ENCODE results near the gene ANKRA2.

The ANKRA2 gene

GRCh38 chr5:73591698-73592501, 26.5 kb upstream of the ANKRA2 start:
- Histone ChIP-seq H3K4me1 (ENCODE audit: control insufficient read depth, insufficient read depth, low read length) (no peaks in the 10 kb centered on the region), H3K27me3 (ENCODE audit: control insufficient read depth, insufficient read depth, low read length) (no peaks in the 10 kb centered on the region), H3K36me3 (ENCODE audit: control insufficient read depth, insufficient read depth, low read length) (no peaks in the 10 kb centered on the region), H3K4me3 (ENCODE audit: low read depth, low read length) (no peak overlapping the region), H3K9ac (ENCODE audit: low read length) (no peak overlapping the region), H3K9me3 (ENCODE audit: control insufficient read depth, insufficient read depth, low read depth, low read length) (no peaks in the 10 kb centered on the region), H3K27ac (ENCODE audit: low read depth, low read length) (no peak overlapping the region)

GRCh38 chr5:73591102-73591695, 25.8 kb upstream of the ANKRA2 start:
- H3K27ac ChIP-seq (ENCODE audit: low read depth, low read length) = no peak overlapping the region
- H3K4me3 ChIP-seq (ENCODE audit: low read depth, low read length) = no peak overlapping the region
- H3K9me3 ChIP-seq (ENCODE audit: control insufficient read depth, insufficient read depth, low read depth, low read length) = no peaks in the 10 kb centered on the region

GRCh38 chr5:73587923-73588322, 22.5 kb upstream of the ANKRA2 start:
- Histone ChIP-seq H3K9ac (ENCODE audit: low read length) (no peak overlapping the region), H3K27me3 (ENCODE audit: control insufficient read depth, insufficient read depth, low read length) (no peaks in the 10 kb centered on the region), H3K27ac (ENCODE audit: low read depth, low read length) (no peak overlapping the region), H3K9me3 (ENCODE audit: control insufficient read depth, insufficient read depth, low read depth, low read length) (no peaks in the 10 kb centered on the region), H3K4me1 (ENCODE audit: control insufficient read depth, insufficient read depth, low read length) (no peaks in the 10 kb centered on the region), H3K4me3 (ENCODE audit: low read depth, low read length) (no peak overlapping the region), H3K36me3 (ENCODE audit: control insufficient read depth, insufficient read depth, low read length) (no peaks in the 10 kb centered on the region)

More at GRCh38 chr5:73591102-73591695, 25.8 kb upstream of the ANKRA2 start:
- H3K9ac ChIP-seq (ENCODE audit: low read length) = no peak overlapping the region
- H3K36me3 ChIP-seq (ENCODE audit: control insufficient read depth, insufficient read depth, low read length) = no peaks in the 10 kb centered on the region
- H3K27me3 ChIP-seq (ENCODE audit: control insufficient read depth, insufficient read depth, low read length) = no peaks in the 10 kb centered on the region
- no peaks in the 10 kb centered on the region for H3K4me1 ChIP-seq (ENCODE audit: control insufficient read depth, insufficient read depth, low read length)

GRCh38 chr5:73582285-73583145, 17.1 kb upstream of the ANKRA2 start:
- Histone ChIP-seq H3K9me3 (ENCODE audit: control insufficient read depth, insufficient read depth, low read depth, low read length) (no peaks in the 10 kb centered on the region), H3K27ac (ENCODE audit: low read depth, low read length) (no peak overlapping the region), H3K4me3 (ENCODE audit: low read depth, low read length) (no peak overlapping the region), H3K27me3 (ENCODE audit: control insufficient read depth, insufficient read depth, low read length) (no peaks in the 10 kb centered on the region), H3K9ac (ENCODE audit: low read length) (no peak overlapping the region), H3K36me3 (ENCODE audit: control insufficient read depth, insufficient read depth, low read length) (peaks cover 40% of the 10 kb centered on the region), H3K4me1 (ENCODE audit: control insufficient read depth, insufficient read depth, low read length) (no peaks in the 10 kb centered on the region)

GRCh38 chr5:73565969-73566547, 619 bp upstream of the ANKRA2 start:
- peak overlapping the region; percentile 83 for H3K9ac ChIP-seq (ENCODE audit: low read length)
- H3K4me3 ChIP-seq (ENCODE audit: low read depth, low read length) = peak overlapping the region; percentile 90
- no peaks in the 10 kb centered on the region for H3K9me3 ChIP-seq (ENCODE audit: control insufficient read depth, insufficient read depth, low read depth, low read length)
- H3K27me3 ChIP-seq (ENCODE audit: control insufficient read depth, insufficient read depth, low read length) = no peaks in the 10 kb centered on the region
- peak overlapping the region; percentile 41; the same call in 1 of the 2 replicates for H3K27ac ChIP-seq (ENCODE audit: low read depth, low read length)
- peaks cover 30% of the 10 kb centered on the region for H3K36me3 ChIP-seq (ENCODE audit: control insufficient read depth, insufficient read depth, low read length)
- peaks cover 7% of the 10 kb centered on the region; the same call in 1 of the 2 replicates for H3K4me1 ChIP-seq (ENCODE audit: control insufficient read depth, insufficient read depth, low read length)

- Histone ChIP-seq H3K9ac (ENCODE audit: low read length) (peak overlapping the region; percentile 83), H3K36me3 (ENCODE audit: control insufficient read depth, insufficient read depth, low read length) (peaks cover 28% of the 10 kb centered on the region), H3K4me3 (ENCODE audit: low read depth, low read length) (peak overlapping the region; percentile 90), H3K27me3 (ENCODE audit: control insufficient read depth, insufficient read depth, low read length) (no peaks in the 10 kb centered on the region), H3K9me3 (ENCODE audit: control insufficient read depth, insufficient read depth, low read depth, low read length) (no peaks in the 10 kb centered on the region), H3K27ac (ENCODE audit: low read depth, low read length) (peak overlapping the region; percentile 3; the same call in 1 of the 2 replicates), H3K4me1 (ENCODE audit: control insufficient read depth, insufficient read depth, low read length) (peaks cover 7% of the 10 kb centered on the region; the same call in 1 of the 2 replicates)
Observed at GRCh38 chr5:73564675-73565074, 764 bp downstream of the ANKRA2 start.

- Histone ChIP-seq H3K9ac (ENCODE audit: low read length) (peak overlapping the region; percentile 83), H3K27me3 (ENCODE audit: control insufficient read depth, insufficient read depth, low read length) (no peaks in the 10 kb centered on the region), H3K4me3 (ENCODE audit: low read depth, low read length) (peak overlapping the region; percentile 90), H3K9me3 (ENCODE audit: control insufficient read depth, insufficient read depth, low read depth, low read length) (no peaks in the 10 kb centered on the region), H3K4me1 (ENCODE audit: control insufficient read depth, insufficient read depth, low read length) (peaks cover 7% of the 10 kb centered on the region; the same call in 1 of the 2 replicates), H3K27ac (ENCODE audit: low read depth, low read length) (no peak overlapping the region), H3K36me3 (ENCODE audit: control insufficient read depth, insufficient read depth, low read length) (peaks cover 27% of the 10 kb centered on the region)
Observed at GRCh38 chr5:73564018-73564417, 1.4 kb downstream of the ANKRA2 start.

GRCh38 chr5:73558950-73559349, 6.5 kb downstream of the ANKRA2 start:
- H3K4me3 ChIP-seq (ENCODE audit: low read depth, low read length) = no peak overlapping the region
- H3K9ac ChIP-seq (ENCODE audit: low read length) = no peak overlapping the region
- H3K27ac ChIP-seq (ENCODE audit: low read depth, low read length) = no peak overlapping the region
- no peaks in the 10 kb centered on the region for H3K9me3 ChIP-seq (ENCODE audit: control insufficient read depth, insufficient read depth, low read depth, low read length)
- H3K27me3 ChIP-seq (ENCODE audit: control insufficient read depth, insufficient read depth, low read length) = no peaks in the 10 kb centered on the region
- H3K36me3 ChIP-seq (ENCODE audit: control insufficient read depth, insufficient read depth, low read length) = peaks cover 38% of the 10 kb centered on the region
- H3K4me1 ChIP-seq (ENCODE audit: control insufficient read depth, insufficient read depth, low read length) = peaks cover under 1% of the 10 kb centered on the region; the same call in 1 of the 2 replicates

- Histone ChIP-seq H3K36me3 (ENCODE audit: control insufficient read depth, insufficient read depth, low read length) (peaks cover 21% of the 10 kb centered on the region), H3K9me3 (ENCODE audit: control insufficient read depth, insufficient read depth, low read depth, low read length) (no peaks in the 10 kb centered on the region), H3K4me1 (ENCODE audit: control insufficient read depth, insufficient read depth, low read length) (no peaks in the 10 kb centered on the region), H3K27ac (ENCODE audit: low read depth, low read length) (no peak overlapping the region), H3K9ac (ENCODE audit: low read length) (no peak overlapping the region), H3K4me3 (ENCODE audit: low read depth, low read length) (no peak overlapping the region), H3K27me3 (ENCODE audit: control insufficient read depth, insufficient read depth, low read length) (no peaks in the 10 kb centered on the region)
Observed at GRCh38 chr5:73552642-73553041, 12.8 kb downstream of the ANKRA2 start.

GRCh38 chr5:73550016-73550415, 15.4 kb downstream of the ANKRA2 start:
- H3K4me3 ChIP-seq (ENCODE audit: low read depth, low read length) = no peak overlapping the region
- H3K36me3 ChIP-seq (ENCODE audit: control insufficient read depth, insufficient read depth, low read length) = peaks cover 16% of the 10 kb centered on the region
- H3K27me3 ChIP-seq (ENCODE audit: control insufficient read depth, insufficient read depth, low read length) = no peaks in the 10 kb centered on the region
- no peaks in the 10 kb centered on the region for H3K9me3 ChIP-seq (ENCODE audit: control insufficient read depth, insufficient read depth, low read depth, low read length)
- H3K27ac ChIP-seq (ENCODE audit: low read depth, low read length) = no peak overlapping the region
- no peaks in the 10 kb centered on the region for H3K4me1 ChIP-seq (ENCODE audit: control insufficient read depth, insufficient read depth, low read length)
- H3K9ac ChIP-seq (ENCODE audit: low read length) = no peak overlapping the region
